Superior temporal gyrus (tissue), 1 donor: Measurements from ENCODE around the gene MYBPC2.
"Not testable (repeated sequence)": the region's sequence is repeated elsewhere in the genome, so short reads cannot be mapped to it uniquely, and the experiment has no call there.

Source experiments
- DNase-seq: peaks from one replicate; pipeline ENCODE4 v3.0.0-alpha.2; 2016; ENCODE audit errors: extremely low spot score

The MYBPC2 gene

GRCh38 chr19:50432221-50433028, at the start of gene MYBPC2:
Gene MYBPC2, plus strand, starts transcription at chr19:50432892. Its CDS starts 62 bp downstream, at chr19:50432954.
- DNase-seq = no peak

DNA sequence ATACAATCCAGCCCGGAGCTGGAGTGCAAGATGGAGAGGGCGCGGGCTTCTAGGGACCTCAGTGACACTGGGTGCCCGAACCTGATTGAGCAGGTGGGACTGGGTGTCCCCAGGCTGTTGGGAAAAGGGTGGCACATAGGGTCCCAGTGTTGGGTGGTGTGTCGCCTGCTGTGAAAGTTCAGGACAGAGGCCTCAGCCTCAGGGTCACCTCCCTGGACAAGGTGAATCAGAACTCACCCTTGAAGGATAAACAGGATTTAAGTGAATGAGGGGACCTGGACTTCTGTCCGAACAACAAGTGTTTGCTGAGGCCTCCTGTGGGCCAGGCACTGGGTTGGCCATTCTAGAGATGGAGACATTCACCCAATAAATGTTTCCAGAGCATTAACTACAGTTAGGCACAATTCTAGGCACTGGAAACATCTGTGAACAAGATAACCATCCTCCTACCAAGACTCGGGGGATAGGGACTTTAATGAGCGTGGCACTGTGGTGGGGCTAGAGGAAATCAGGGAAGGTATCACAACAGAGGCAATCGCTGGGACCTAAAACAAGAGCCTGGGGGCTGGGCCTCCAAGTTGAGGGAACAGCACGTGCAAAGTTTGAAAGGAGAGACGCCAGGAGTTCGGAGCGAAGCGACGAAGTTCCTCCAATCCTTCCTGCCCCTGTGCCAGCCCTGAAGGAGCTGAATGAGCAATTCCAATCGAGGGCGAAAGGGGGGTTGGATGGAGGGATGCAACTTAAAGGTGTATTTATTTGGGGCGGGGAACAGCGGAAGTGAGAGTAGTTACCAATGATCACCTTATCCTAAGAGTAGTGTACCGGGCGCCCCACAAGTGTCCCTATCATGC, 49.5 kb upstream of the MYBPC2 start:
- no peak for DNase-seq

GRCh38 chr19:50383852-50384684, 48.6 kb upstream of the MYBPC2 start, which contains the start of gene POLD1:
Gene POLD1, plus strand, starts transcription at chr19:50384347. Its CDS starts 14,505 bp downstream, at chr19:50398852.
- peak; percentile 88 for DNase-seq

- no peak for DNase-seq
Observed at GRCh38 chr19:50384685-50385535, 47.8 kb upstream of the MYBPC2 start.

DNA sequence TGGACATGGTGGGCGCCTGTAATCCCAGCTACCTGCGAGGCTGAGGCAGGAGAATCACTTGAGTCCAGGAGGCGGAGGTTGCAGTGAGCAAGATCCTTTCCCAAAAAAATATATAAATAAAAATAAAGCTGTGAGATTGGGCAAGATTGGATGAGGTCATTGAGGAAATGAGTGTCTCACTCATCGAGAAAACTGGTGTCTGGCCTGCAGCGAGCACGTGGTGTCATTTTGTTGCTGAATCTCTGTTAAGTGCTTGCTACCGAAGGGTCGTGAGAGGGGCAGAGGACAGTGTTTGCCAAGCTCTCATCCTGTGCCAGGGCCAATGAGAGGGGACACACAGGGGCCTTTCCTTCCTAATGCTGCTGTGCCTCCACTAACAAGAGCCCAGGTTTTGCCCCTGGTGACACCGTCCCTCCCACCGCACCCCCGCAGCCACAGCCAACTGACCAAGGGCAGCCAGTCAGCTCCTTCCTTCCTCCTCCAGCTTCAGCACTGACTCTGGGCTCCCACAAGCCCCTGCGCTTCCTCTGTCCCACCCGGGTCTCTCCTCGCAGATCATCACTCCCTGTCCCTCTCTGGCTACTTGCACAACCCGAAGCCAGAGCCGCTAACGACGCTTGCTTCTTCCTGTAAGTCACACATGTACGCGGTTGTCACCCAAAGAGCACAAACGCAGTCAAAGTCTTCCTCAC, 45.4 kb upstream of the MYBPC2 start:
- no peak for DNase-seq

DNA sequence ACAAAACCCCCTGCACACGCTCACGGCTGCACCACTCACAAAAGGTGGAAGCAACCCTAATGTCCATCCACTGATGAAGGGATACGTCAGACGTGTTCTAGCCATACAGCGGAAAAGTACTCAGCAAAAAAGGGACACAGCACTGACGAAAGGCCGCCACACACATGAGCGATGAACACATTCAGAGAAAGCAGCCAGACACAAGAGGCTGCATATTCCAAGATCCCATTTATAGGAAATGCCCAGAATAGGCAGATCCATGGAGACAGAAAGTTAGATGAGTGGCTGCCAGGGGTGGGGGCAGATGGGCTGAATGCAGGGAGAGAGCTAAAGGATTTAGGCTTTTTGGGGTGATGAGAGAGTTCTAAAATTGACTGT, 44.8 kb upstream of the MYBPC2 start:
- peak; percentile 49 for DNase-seq

- not testable (repeated sequence) for DNase-seq
Observed at GRCh38 chr19:50390295-50390694, 42.4 kb upstream of the MYBPC2 start.

- not testable (repeated sequence) for DNase-seq
Observed at GRCh38 chr19:50390952-50391351, 41.7 kb upstream of the MYBPC2 start.

DNA sequence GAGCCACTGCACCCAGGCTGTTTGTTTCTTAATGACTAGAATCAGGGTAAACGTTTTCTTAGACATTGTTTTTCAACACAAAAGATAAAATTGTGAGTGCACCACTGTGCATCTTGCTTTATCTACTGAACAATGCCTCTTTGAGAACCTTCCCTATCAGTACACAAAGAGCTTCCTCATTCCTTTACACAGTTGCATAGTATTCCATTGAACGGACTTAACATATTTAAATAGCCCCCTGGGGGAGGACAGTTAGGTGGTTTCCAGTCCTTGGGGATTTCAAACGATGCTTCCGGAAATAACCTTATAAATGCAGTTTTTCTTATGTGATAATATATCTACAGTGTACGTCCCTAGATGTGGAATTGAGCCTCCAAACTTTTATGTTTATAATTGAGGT, 39.9 kb upstream of the MYBPC2 start:
- no peak for DNase-seq

DNA sequence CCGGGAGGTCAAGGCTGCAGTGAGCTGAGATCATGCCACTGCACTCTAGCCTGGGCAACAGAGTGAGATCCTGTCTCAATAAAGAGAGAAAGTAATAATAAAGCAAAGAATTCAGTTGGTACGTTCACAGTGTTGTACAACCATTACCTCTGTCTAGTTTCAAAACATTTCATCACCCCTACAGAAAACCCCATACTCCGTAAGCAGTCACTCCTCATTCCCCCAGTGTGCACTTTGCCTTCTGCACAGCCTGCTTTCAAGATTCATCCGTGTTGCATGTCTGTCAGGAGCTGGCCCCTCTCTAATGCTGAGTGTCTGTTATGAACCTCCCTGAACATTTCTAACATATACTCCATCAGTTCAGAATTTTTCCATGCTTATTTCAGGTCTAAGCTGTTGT, 39.1 kb upstream of the MYBPC2 start:
- no peak for DNase-seq

DNA sequence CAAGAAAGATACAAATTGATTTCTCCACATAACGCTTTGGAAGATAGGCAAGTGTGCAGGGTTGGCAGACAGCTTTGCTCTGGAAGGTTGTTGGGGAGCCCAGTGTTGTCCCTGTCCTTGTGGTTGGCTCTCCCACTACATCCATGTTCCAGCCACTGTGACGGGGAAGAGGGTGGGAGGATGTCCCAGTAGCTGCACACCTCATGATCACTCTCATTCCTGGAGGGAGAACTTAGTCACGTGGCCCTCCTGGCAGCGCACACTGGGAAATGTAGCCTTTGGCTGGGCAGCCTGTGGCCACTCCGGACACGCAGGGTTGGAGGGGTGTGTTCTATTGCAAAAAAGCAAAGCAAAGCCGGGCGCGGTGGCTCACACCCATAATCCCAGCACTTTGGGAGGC, 38.7 kb upstream of the MYBPC2 start:
- DNase-seq = no peak

DNA sequence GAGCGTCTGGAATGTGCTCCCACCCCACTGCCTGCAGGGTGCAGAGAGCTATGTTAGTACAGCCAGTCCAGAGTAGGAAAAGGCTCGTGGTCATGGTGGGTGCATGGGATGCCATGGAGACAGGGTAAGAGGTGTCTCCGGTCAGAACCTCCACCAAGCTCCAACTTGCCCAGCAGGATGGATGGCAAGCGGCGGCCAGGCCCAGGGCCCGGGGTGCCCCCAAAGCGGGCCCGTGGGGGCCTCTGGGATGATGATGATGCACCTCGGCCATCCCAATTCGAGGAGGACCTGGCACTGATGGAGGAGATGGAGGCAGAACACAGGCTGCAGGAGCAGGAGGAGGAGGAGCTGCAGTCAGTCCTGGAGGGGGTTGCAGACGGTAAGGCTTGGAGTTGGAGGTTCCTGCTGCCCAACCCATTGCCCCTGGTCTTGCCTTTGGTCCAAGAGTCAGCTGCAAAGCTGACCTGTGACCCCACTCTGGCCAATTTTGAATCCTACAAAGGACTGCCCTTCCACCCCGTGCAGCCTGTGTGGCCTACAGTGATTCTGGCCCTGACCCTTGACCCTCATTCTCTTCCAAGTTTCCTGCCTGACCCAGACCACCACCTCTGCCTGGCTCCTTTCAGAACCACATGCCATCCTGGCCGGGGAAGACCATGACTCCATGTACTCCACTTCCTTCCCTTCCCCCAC, 33.9 kb upstream of the MYBPC2 start:
- DNase-seq = no peak

GRCh38 chr19:50399368-50399745, 33.3 kb upstream of the MYBPC2 start:
- no peak for DNase-seq

DNA sequence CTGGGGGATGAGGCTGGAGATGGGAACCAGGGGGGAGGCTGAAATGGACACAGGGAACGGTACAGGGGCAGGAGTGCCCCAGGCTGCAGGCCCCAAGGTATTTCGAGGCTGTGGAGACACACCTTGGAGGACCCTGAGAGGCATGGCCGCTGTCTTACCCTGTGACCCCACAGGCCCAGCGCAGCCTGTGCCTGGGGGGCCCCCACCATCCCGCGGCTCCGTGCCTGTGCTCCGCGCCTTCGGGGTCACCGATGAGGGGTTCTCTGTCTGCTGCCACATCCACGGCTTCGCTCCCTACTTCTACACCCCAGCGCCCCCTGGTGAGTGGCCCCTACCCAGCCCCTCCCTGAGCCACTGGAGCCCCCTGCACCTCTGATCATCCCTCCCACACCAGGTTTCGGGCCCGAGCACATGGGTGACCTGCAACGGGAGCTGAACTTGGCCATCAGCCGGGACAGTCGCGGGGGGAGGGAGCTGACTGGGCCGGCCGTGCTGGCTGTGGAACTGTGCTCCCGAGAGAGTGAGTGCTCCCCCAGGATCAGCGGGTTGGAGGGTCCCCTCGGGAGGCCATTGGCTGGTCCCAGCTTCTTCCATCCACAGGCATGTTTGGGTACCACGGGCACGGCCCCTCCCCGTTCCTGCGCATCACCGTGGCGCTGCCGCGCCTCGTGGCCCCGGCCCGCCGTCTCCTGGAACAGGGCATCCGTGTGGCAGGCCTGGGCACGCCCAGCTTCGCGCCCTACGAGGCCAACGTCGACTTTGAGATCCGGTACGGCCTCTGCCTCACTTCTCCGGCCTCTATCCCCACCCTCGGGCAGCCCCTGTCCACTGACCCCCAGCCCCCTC, 30.9 kb upstream of the MYBPC2 start:
- no peak for DNase-seq

- no peak for DNase-seq
Observed at GRCh38 chr19:50402544-50403301, 30.0 kb upstream of the MYBPC2 start.

- DNase-seq = no peak
Observed at GRCh38 chr19:50406156-50406820, 26.4 kb upstream of the MYBPC2 start.

DNA sequence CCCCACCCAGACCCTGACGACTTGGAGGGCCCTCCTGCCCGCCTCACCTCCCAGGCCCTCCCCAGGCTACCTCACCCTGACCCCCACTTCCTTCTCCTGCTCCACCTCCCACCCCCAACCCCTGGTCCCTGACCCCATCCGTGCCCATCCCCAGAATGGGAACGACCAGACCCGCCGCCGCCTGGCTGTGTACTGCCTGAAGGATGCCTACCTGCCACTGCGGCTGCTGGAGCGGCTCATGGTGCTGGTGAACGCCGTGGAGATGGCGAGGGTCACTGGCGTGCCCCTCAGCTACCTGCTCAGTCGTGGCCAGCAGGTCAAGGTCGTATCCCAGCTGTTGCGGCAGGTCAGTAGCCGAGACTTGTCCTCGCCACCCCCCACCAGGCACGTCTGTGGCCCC, 25.9 kb upstream of the MYBPC2 start:
- DNase-seq = no peak

- DNase-seq = no peak
Observed at GRCh38 chr19:50409347-50409746, 23.3 kb upstream of the MYBPC2 start.
